Measurements from ENCODE around the gene CD38.

- TF ChIP-seq CTCF (IDR thresholded peaks at IDR 0.05) (no peak), EZH2 (IDR thresholded peaks at IDR 0.05) (no peak), EZH2phosphoT487 (IDR thresholded peaks at IDR 0.05) (no peak)
Measured at GRCh38 chr4:15870079-15870478, 92.0 kb downstream of the CD38 start.

All from neural progenitor cell (in vitro differentiated cells).